ENCODE measurements around the gene ZCCHC4. TPM values are rescaled to one million over a fixed set of nuclear protein-coding genes. Genes with fewer than 3 reads are reported as not detected.

Gene ZCCHC4
- total and polyA plus RNA-seq, 2 of the 4 experiments (the other 2 are of a cell fraction), result 7.9 to 8.1 TPM

DNA sequence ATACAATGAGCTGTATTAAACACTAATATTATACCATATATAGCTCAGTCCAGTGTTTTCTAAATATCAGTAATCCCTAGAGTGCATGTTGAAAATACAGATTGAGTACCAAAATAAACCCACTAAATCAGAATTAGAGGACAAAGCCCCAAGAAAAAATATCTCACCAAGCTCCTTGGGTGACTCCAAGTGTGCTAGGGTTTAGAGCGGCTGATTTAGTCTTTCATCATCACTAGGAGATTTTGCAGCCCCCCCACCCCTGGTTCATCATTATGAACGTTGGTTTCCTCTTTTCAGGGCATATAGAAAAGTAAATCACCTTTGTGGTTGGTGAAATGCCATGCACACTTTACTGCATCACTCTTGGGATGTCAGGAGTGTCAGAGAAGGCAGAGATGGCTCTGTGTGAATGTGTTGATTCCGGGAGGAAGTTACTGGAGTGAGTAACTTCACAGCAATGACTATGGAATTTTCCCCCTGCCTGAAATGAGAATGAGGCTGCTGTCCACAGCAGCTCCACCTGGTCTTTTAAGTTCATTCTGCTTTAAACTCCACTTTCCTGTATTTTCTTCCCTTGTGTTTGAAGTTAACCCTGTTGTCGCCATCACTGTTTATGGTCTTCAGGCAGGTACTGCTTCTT, 39.3 kb downstream of the ZCCHC4 start (continued):
- TF ChIP-seq RFX5 (IDR thresholded peaks at IDR 0.05; ENCODE audit: low read depth, low read length) (no peak), NFE2L2 (IDR thresholded peaks at IDR 0.05; ENCODE audit: low read depth, low read length) (no peak)

DNA sequence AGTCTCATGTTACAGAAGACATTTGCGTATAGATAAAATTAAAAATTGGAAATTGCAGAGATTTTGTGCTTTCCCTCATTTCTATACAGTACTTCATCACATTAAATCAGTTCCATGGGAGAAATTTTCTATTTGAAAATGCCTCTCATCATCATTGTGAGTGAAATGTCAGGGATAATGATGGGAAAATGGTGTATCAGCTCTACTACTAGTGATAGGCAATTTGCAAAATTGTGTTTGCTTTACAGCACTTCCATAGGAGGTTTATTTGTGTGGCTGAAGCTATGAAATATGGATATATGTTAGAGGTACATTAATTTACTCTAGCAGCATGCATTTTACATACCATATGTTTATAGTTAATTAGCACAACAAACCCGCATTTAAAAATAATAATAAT, 43.5 kb downstream of the ZCCHC4 start:
- DNase-seq (no peak), ATAC-seq (ENCODE audit: low read depth) (no peak)
- no peaks in the 10 kb centered on the region for H3K36me3 ChIP-seq (ENCODE audit: control insufficient read depth, insufficient read depth, low read length)
- H3K4ac ChIP-seq (ENCODE audit: low read depth, low read length), result no peak overlapping the region
- H3K4me1 ChIP-seq (ENCODE audit: control insufficient read depth, insufficient read depth, low read length), result peaks cover 4% of the 10 kb centered on the region; the same call in 1 of the 2 replicates
- no peaks in the 10 kb centered on the region for H4K20me1 ChIP-seq (ENCODE audit: insufficient read depth, low read length)
- no peak overlapping the region for H3K23ac ChIP-seq (ENCODE audit: low read depth, low read length)
- no peak overlapping the region for H2BK15ac ChIP-seq (ENCODE audit: low read depth, low read length)
- peaks cover 5% of the 10 kb centered on the region; the same call in 1 of the 2 replicates for H3K9me1 ChIP-seq (ENCODE audit: insufficient read depth, low read length)
- ChIA-PET POLR2A (ENCODE audit: unreplicated experiment) (no interaction called here), CTCF (no interaction called here)
- no CpG with 5 or more reads among the region's 2 CpGs for WGBS, 2 experiments (ENCODE audit: extremely low coverage in 2 of 2, insufficient read length in 1 of 2)
- no peak overlapping the region for H2AFZ ChIP-seq (replicated peaks; ENCODE audit: low read length, poor library complexity)
- H4K5ac ChIP-seq (ENCODE audit: low read depth, low read length), result no peak overlapping the region
- no peak overlapping the region for H3K18ac ChIP-seq (ENCODE audit: low read depth, low read length)
- TF ChIP-seq NFE2L2 (IDR thresholded peaks at IDR 0.05; ENCODE audit: low read depth, low read length) (no peak), FOS (IDR thresholded peaks at IDR 0.05; ENCODE audit: low read depth, low read length) (no peak), RFX5 (IDR thresholded peaks at IDR 0.05; ENCODE audit: low read depth, low read length) (no peak), CHD1 (IDR thresholded peaks at IDR 0.05; ENCODE audit: low read depth, low read length) (no peak), CEBPB (IDR thresholded peaks at IDR 0.05; ENCODE audit: low read depth, low read length) (no peak), MAFK (IDR thresholded peaks at IDR 0.05; ENCODE audit: low read depth, low read length) (no peak), MAZ (IDR thresholded peaks at IDR 0.05; ENCODE audit: borderline replicate concordance, low read depth, low read length) (no peak), MXI1 (IDR thresholded peaks at IDR 0.05; ENCODE audit: borderline replicate concordance, low read depth, low read length) (no peak), POLR2A (IDR thresholded peaks at IDR 0.05; ENCODE audit: low read depth, low read length) (no peak), RAD21 (IDR thresholded peaks at IDR 0.05; ENCODE audit: low read length) (no peak)
- TF ChIP-seq, protein P1, sequence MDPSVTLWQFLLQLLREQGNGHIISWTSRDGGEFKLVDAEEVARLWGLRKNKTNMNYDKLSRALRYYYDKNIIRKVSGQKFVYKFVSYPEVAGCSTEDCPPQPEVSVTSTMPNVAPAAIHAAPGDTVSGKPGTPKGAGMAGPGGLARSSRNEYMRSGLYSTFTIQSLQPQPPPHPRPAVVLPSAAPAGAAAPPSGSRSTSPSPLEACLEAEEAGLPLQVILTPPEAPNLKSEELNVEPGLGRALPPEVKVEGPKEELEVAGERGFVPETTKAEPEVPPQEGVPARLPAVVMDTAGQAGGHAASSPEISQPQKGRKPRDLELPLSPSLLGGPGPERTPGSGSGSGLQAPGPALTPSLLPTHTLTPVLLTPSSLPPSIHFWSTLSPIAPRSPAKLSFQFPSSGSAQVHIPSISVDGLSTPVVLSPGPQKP (IDR thresholded peaks at IDR 0.05; ENCODE audit: borderline replicate concordance, low read depth, low read length), result no peak
- TF ChIP-seq, protein P2, sequence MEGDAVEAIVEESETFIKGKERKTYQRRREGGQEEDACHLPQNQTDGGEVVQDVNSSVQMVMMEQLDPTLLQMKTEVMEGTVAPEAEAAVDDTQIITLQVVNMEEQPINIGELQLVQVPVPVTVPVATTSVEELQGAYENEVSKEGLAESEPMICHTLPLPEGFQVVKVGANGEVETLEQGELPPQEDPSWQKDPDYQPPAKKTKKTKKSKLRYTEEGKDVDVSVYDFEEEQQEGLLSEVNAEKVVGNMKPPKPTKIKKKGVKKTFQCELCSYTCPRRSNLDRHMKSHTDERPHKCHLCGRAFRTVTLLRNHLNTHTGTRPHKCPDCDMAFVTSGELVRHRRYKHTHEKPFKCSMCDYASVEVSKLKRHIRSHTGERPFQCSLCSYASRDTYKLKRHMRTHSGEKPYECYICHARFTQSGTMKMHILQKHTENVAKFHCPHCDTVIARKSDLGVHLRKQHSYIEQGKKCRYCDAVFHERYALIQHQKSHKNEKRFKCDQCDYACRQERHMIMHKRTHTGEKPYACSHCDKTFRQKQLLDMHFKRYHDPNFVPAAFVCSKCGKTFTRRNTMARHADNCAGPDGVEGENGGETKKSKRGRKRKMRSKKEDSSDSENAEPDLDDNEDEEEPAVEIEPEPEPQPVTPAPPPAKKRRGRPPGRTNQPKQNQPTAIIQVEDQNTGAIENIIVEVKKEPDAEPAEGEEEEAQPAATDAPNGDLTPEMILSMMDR (conservative IDR thresholded peaks at IDR 0.05; ENCODE audit: low read depth, low read length), result no peak
- TF ChIP-seq, protein P3, sequence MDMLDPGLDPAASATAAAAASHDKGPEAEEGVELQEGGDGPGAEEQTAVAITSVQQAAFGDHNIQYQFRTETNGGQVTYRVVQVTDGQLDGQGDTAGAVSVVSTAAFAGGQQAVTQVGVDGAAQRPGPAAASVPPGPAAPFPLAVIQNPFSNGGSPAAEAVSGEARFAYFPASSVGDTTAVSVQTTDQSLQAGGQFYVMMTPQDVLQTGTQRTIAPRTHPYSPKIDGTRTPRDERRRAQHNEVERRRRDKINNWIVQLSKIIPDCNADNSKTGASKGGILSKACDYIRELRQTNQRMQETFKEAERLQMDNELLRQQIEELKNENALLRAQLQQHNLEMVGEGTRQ (IDR thresholded peaks at IDR 0.05; ENCODE audit: low read depth, low read length), result no peak
- no peak overlapping the region for H4K91ac ChIP-seq (ENCODE audit: insufficient read depth, low read depth, low read length)
- no peak overlapping the region for H3K56ac ChIP-seq (ENCODE audit: extremely low read depth, insufficient read depth, low read length)
- no peak overlapping the region for H2BK120ac ChIP-seq (ENCODE audit: low read depth, low read length)
- dilution Hi-C loops (cut with HindIII; ENCODE audit: low sequenced_read_pairs, unreplicated experiment) (no loop called here), in situ Hi-C loops (cut with MboI; ENCODE audit: low sequenced_read_pairs) (loop anchor here (25.0 kb wide), 1 partner anchor 369 kb away; no protein-coding TSS in a partner anchor), intact Hi-C loops (cut with micrococcal nuclease) (no loop called here)
- H2AK9ac ChIP-seq (replicated peaks; ENCODE audit: low read depth, low read length, poor library complexity), result no peak overlapping the region
- no peak overlapping the region for H3K14ac ChIP-seq (replicated peaks; ENCODE audit: low read depth, low read length)
- no peaks in the 10 kb centered on the region for H3K9me3 ChIP-seq (ENCODE audit: control insufficient read depth, insufficient read depth, low read length)
- no peaks in the 10 kb centered on the region; a peak in 1 of 4 replicates for H3K79me1 ChIP-seq (ENCODE audit: low read depth in 1 of 2, low read length in 2 of 2)
- no peaks in the 10 kb centered on the region for H3K27me3 ChIP-seq (ENCODE audit: control insufficient read depth, insufficient read depth, low read length)
- H2BK20ac ChIP-seq (ENCODE audit: low read depth, low read length), result no peak overlapping the region
- H3K4me2 ChIP-seq (ENCODE audit: low read depth, low read length), result no peak overlapping the region
- no peak overlapping the region for H2BK5ac ChIP-seq (ENCODE audit: low read depth, low read length, poor library complexity, severe bottlenecking)
- no peak overlapping the region for H3K4me3 ChIP-seq (ENCODE audit: insufficient read depth, low read depth, low read length)
- H2AK5ac ChIP-seq (ENCODE audit: low read depth, low read length), result no peak overlapping the region
- H4K8ac ChIP-seq (ENCODE audit: low read depth in 2 of 2, low read length in 2 of 2), result no peak overlapping the region
- H3K9ac ChIP-seq (ENCODE audit: low read depth, low read length), result no peak overlapping the region
- BruUV-seq (replicated peaks), result no TSS peak
- H3K27ac ChIP-seq (ENCODE audit: insufficient read depth, low read length), result no peak overlapping the region

Data from IMR-90 (cell line).